B cell (primary cell): ENCODE data around the gene AKR1B1. TPM values are rescaled to one million over a fixed set of nuclear protein-coding genes. Genes with fewer than 3 reads are reported as not detected.

Source experiments
- ATAC-seq: fragments of 200-7000 bp; cut with Tn5 transposase; one replicate; pipeline ENCODE4 v1.10.0; 2021; ENCODE audit warnings: low read depth, mild to moderate bottlenecking, moderate number of reproducible peaks, moderate library complexity
- CTCF ChIA-PET: fragments of 350-600 bp; sonication (Branson Sonifier 250); formaldehyde crosslinking; loops from one replicate; lab custom pipeline; 2021; ENCODE audit warnings: antibody characterized with exemption, inconsistent platforms; lab: Charles Lee
- POLR2A ChIA-PET: fragments of 350-600 bp; sonication (Branson Sonifier 250); formaldehyde crosslinking; loops from one replicate; lab custom pipeline; 2021; ENCODE audit warnings: antibody characterized with exemption; lab: Charles Lee
- DNase-seq: peaks from one replicate; pipeline ENCODE4 v3.0.0; 2013
- H2AFZ ChIP-seq: 2 replicates; pipeline ENCODE4 v1.6.1; 2012; ENCODE audit warnings: mild to moderate bottlenecking, low read depth, low read length; ENCODE audit not compliant: insufficient read depth, poor library complexity, severe bottlenecking
- H3K27ac ChIP-seq, 2 donors: 1 replicate in 1 of 2; 2 replicates in 1 of 2; pipeline ENCODE4 v1.5.1; 2012 to 2013; ENCODE audit warnings: low read length in 2 of 2, mild to moderate bottlenecking in 2 of 2, moderate library complexity in 1 of 2
- H3K27me3 ChIP-seq, 4 experiments: fragments of 200-600 bp in 1 of 4; sonication (generic) in 1 of 4; replicated peaks in 1 of 4; 1 replicate in 2 of 4; 2 replicates in 2 of 4; pipeline versions ENCODE4 v1.6.1 to v1.7.0; 2013 to 2016; ENCODE audit warnings: low read length in 3 of 4, mild to moderate bottlenecking in 2 of 4, mixed read lengths in 1 of 4, moderate library complexity in 1 of 4; ENCODE audit not compliant: insufficient read depth in 4 of 4, control insufficient read depth in 3 of 4; ENCODE audit errors: control extremely low read depth in 1 of 4
- H3K36me3 ChIP-seq, 2 experiments: replicated peaks in 1 of 2; 1 replicate in 1 of 2; 2 replicates in 1 of 2; pipeline versions ENCODE4 v1.6.1 to v1.7.1; 2013; ENCODE audit warnings: low read length in 1 of 2; ENCODE audit not compliant: insufficient read depth in 2 of 2, control insufficient read depth in 1 of 2; ENCODE audit errors: control extremely low read depth in 1 of 2, extremely low read depth in 1 of 2
- H3K4me1 ChIP-seq, 2 donors: fragments of 200-600 bp in 1 of 2; sonication (generic) in 1 of 2; 1 replicate in 1 of 2; 2 replicates in 1 of 2; pipeline versions ENCODE4 v1.5.1 to v1.6.1; 2013 to 2017; ENCODE audit warnings: low read length in 2 of 2; ENCODE audit not compliant: control insufficient read depth in 2 of 2, insufficient read depth in 2 of 2
- H3K4me2 ChIP-seq: replicated peaks from 2 replicates; pipeline ENCODE3; 2012; ENCODE audit warnings: mild to moderate bottlenecking, low read depth, low read length; ENCODE audit not compliant: poor library complexity, severe bottlenecking
- H3K4me3 ChIP-seq, 5 experiments: fragments of 200-600 bp in 1 of 5; sonication (generic) in 1 of 5; 1 replicate in 3 of 5; 2 replicates in 2 of 5; pipeline versions ENCODE4 v1.5.1 to v1.7.0; 2011 to 2016; ENCODE audit warnings: low read length in 4 of 5, mild to moderate bottlenecking in 4 of 5, low read depth in 2 of 5, control low read depth in 1 of 5, moderate library complexity in 1 of 5; ENCODE audit not compliant: insufficient read depth in 1 of 5; ENCODE audit errors: control extremely low read depth in 1 of 5, extremely low read depth in 1 of 5
- H3K79me2 ChIP-seq: fragments of 200-600 bp; sonication (generic); one replicate; pipeline ENCODE4 v1.6.0; 2016; ENCODE audit warnings: low read length; ENCODE audit not compliant: control insufficient read depth, insufficient read depth
- H3K9ac ChIP-seq: fragments of 200-600 bp; sonication (generic); 2 replicates; pipeline ENCODE4 v1.6.1; 2017; ENCODE audit warnings: mild to moderate bottlenecking, low read length, moderate library complexity
- H3K9me3 ChIP-seq, 3 donors: one replicate each; pipeline versions ENCODE4 v1.6.1 to v1.7.1; 2013; ENCODE audit warnings: low read length in 2 of 3; ENCODE audit not compliant: control insufficient read depth in 2 of 3, insufficient read depth in 1 of 3; ENCODE audit errors: control extremely low read depth in 1 of 3
- H4K20me1 ChIP-seq: 2 replicates; pipeline ENCODE4 v1.6.0; 2012; ENCODE audit warnings: mild to moderate bottlenecking, low read length; ENCODE audit not compliant: insufficient read depth, control insufficient read depth, poor library complexity, severe bottlenecking
- H3K27ac Mint-ChIP-seq: one replicate; pipeline ENCODE4 v1.8.0; 2021; ENCODE audit warnings: mixed read lengths
- H3K27me3 Mint-ChIP-seq: one replicate; pipeline ENCODE4 v1.8.0; 2021; ENCODE audit warnings: mixed read lengths
- H3K4me1 Mint-ChIP-seq: one replicate; pipeline ENCODE4 v1.8.0; 2021; ENCODE audit warnings: mixed read lengths
- H3K4me3 Mint-ChIP-seq: one replicate; pipeline ENCODE4 v1.8.0; 2021; ENCODE audit warnings: mixed read lengths
- H3K9me3 Mint-ChIP-seq: one replicate; pipeline ENCODE4 v1.8.0; 2022; ENCODE audit warnings: mixed read lengths; ENCODE audit not compliant: insufficient read depth
- EZH2 ChIP-seq: IDR thresholded peaks from 2 replicates; pipeline ENCODE4 v1.6.1; 2012; ENCODE audit warnings: borderline replicate concordance, low read depth, mild to moderate bottlenecking, moderate library complexity, low read length; ENCODE audit not compliant: insufficient read depth, poor library complexity, severe bottlenecking
- WGBS: methylation state at CpG from one replicate; pipeline ENCODE4 v1.1.5; 2013; ENCODE audit warnings: missing lambda C conversion rate; ENCODE audit not compliant: insufficient coverage; 5-methylcytosine and 5-hydroxymethylcytosine counted together
- intact Hi-C: fragments of 100-400 bp; cut with micrococcal nuclease; formaldehyde crosslinking; loops from one replicate; pipeline ENCODE4 v1.10.0; 2022
- polyA plus RNA-seq: library from polyadenylated mRNA; depleted of rRNA; stranded (reverse); fragments of >200 nt; gene quantifications from 2 replicates; pipeline ENCODE4 v1.2.3, GENCODE V29; 2012
- total RNA-seq, 2 donors: library from RNA; stranded (reverse); fragments of 120-200 nt in 1 of 2; gene quantifications; 1 replicate in 1 of 2; 2 replicates in 1 of 2; pipeline versions ENCODE4 v1.2.3 to v1.2.4, GENCODE V29; 2013 to 2022
- TF ChIP-seq, protein P1 (sequence below): fragments of 200-600 bp; IDR thresholded peaks from one replicate; pipeline ENCODE4 v1.8.0; 2022; ENCODE audit warnings: antibody characterized with exemption, mild to moderate bottlenecking

AKR1B1 gene
- total and polyA plus RNA-seq, 2 donors (not counting 1 experiment from before 2014, with no cell fraction given), result 82.9 to 89.6 TPM

- H4K20me1 ChIP-seq, result no peaks in the 10 kb centered on the region
- no peak overlapping the region for H3K4me3 ChIP-seq
- ATAC-seq (no peak), DNase-seq (no peak)
- H3K9me3 ChIP-seq, result peaks cover 0 to 20% (median 14%) of the 10 kb centered on the region in 3 donors
- H2AFZ ChIP-seq, result no peak overlapping the region
- no peaks in the 10 kb centered on the region for H3K79me2 ChIP-seq
- POLR2A ChIA-PET, result no interaction called here
- H3K4me1 ChIP-seq, result peaks cover 6 to 7% of the 10 kb centered on the region in 2 donors
- WGBS, result 96% methylated on average over 2 of the region's 2 CpGs
- TF ChIP-seq EZH2, result no peak
- TF ChIP-seq, protein P1, sequence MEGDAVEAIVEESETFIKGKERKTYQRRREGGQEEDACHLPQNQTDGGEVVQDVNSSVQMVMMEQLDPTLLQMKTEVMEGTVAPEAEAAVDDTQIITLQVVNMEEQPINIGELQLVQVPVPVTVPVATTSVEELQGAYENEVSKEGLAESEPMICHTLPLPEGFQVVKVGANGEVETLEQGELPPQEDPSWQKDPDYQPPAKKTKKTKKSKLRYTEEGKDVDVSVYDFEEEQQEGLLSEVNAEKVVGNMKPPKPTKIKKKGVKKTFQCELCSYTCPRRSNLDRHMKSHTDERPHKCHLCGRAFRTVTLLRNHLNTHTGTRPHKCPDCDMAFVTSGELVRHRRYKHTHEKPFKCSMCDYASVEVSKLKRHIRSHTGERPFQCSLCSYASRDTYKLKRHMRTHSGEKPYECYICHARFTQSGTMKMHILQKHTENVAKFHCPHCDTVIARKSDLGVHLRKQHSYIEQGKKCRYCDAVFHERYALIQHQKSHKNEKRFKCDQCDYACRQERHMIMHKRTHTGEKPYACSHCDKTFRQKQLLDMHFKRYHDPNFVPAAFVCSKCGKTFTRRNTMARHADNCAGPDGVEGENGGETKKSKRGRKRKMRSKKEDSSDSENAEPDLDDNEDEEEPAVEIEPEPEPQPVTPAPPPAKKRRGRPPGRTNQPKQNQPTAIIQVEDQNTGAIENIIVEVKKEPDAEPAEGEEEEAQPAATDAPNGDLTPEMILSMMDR, result no peak
- H3K4me2 ChIP-seq, result no peak overlapping the region
- no peak overlapping the region for H3K27ac Mint-ChIP-seq
- H3K36me3 ChIP-seq, result no peaks in the 10 kb centered on the region
- H3K27me3 Mint-ChIP-seq, result peaks cover 3% of the 10 kb centered on the region
- intact Hi-C loops, result no loop called here
- CTCF ChIA-PET, result interaction anchor here (1.7 kb wide), 1 partner anchor 31 kb away, joined by 7 read pairs; no protein-coding TSS in a partner anchor
- H3K4me3 Mint-ChIP-seq, result no peak overlapping the region
- H3K4me1 Mint-ChIP-seq, result peaks cover 11% of the 10 kb centered on the region
- peaks cover 0 to 3% (median 0%) of the 10 kb centered on the region in 4 experiments for H3K27me3 ChIP-seq
- no peak overlapping the region for H3K9ac ChIP-seq
- H3K9me3 Mint-ChIP-seq, result peaks cover 8% of the 10 kb centered on the region
- H3K27ac ChIP-seq, result no peak overlapping the region
Measured at GRCh38 chr7:134463751-134464150, 4.9 kb upstream of the AKR1B1 start.

- ChIA-PET POLR2A (no interaction called here), CTCF (interaction anchor here (1.7 kb wide), 1 partner anchor 30 kb away, joined by 7 read pairs; no protein-coding TSS in a partner anchor)
- Histone ChIP-seq H3K27ac (no peak overlapping the region), H2AFZ (no peak overlapping the region), H3K9ac (no peak overlapping the region), H3K4me3 (no peak overlapping the region), H3K4me1 (peaks cover 13 to 15% of the 10 kb centered on the region in 2 donors), H3K36me3 (no peaks in the 10 kb centered on the region), H3K4me2 (no peak overlapping the region), H3K9me3 (peaks cover 0 to 20% (median 14%) of the 10 kb centered on the region in 3 donors), H3K27me3 (peaks cover 0 to 3% (median 0%) of the 10 kb centered on the region in 4 experiments), H3K79me2 (peaks cover 9% of the 10 kb centered on the region), H4K20me1 (no peaks in the 10 kb centered on the region)
- intact Hi-C loops, result no loop called here
- DNase-seq (no peak), ATAC-seq (no peak)
- Mint-ChIP-seq H3K9me3 (peaks cover 8% of the 10 kb centered on the region), H3K4me1 (peaks cover 21% of the 10 kb centered on the region), H3K27me3 (peaks cover 2% of the 10 kb centered on the region), H3K4me3 (no peak overlapping the region), H3K27ac (no peak overlapping the region)
- TF ChIP-seq EZH2, result no peak
- TF ChIP-seq, protein P1, result no peak
- WGBS, result 93% methylated on average over 2 of the region's 5 CpGs
Measured at GRCh38 chr7:134462337-134462925, 3.5 kb upstream of the AKR1B1 start.
